Omental fat pad (tissue), 4 donors: ENCODE data around the gene POLR1E. TPM values are rescaled to one million over a fixed set of nuclear protein-coding genes. Genes with fewer than 3 reads are reported as not detected.

Experiments used
- ATAC-seq: fragments of 150-250 bp; one replicate; pipeline ENCODE4 v1.9.1; 2016; ENCODE audit warnings: mild to moderate bottlenecking, moderate library complexity; ENCODE audit not compliant: low FRiP score
- DNase-seq: peaks from one replicate; pipeline ENCODE4 v3.0.0-alpha.2; 2019; ENCODE audit warnings: low spot score
- CTCF ChIP-seq, 3 donors: fragments of 450-650 bp; IDR thresholded peaks; one replicate each; pipeline ENCODE4 v1.5.1; 2016 to 2017; ENCODE audit warnings: antibody characterized with exemption in 3 of 3, mild to moderate bottlenecking in 3 of 3, moderate library complexity in 2 of 3
- total RNA-seq, 4 donors: library from RNA; depleted of rRNA; stranded (reverse); fragments of >200 nt; gene quantifications; one replicate each; pipeline ENCODE4 v1.1.0, GENCODE V29; 2016

The POLR1E gene
- total RNA-seq: 10 to 100 TPM; 23.6 to 59.1 (median 41.6) TPM

DNA sequence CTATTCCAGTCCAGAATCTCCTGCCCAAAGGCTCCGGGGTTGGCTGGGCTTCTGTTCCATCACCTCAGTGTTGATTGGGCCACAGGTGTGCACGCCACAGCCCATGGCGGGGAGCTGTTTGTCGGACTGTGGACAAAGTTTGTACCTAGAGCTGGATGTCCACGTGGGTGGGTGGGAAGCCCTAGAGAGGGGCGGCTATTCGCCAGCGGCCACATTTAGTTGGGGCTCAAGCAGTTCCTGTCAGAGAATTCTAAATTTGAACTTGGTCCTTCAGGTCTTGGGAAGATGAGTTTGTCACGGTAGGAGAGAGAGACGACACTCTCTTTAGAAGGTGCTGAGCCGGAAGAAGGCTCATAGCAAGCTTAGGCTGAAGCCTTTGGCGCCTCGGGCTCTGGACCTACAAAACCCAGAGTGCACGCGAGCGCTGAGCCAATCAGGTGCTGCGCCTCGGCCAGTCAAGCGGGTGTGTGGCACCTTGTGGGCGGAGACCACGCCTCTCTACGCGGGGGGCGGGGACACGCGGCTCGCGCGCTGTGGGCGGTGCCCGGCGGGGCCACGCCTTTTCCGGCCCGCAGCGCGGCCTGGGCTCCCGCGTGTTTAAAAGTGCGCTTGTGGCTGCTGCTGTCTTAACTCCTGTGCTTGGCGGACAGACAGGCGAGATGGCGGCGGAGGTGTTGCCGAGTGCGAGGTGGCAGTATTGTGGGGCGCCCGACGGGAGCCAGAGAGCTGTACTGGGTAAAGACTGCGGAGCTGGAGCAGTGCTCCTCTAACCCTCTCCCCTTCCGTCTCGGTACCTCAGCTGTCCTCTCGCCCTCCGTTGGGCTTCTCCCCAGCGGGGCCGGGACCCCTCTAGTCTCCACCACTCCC, at the start of gene POLR1E:
Gene POLR1E (plus strand): TSS at position 560 of the 867 bp plus-strand sequence. CDS start 100 bp downstream, at position 660.
- ATAC-seq (peak; percentile 95), DNase-seq (peak; percentile 78)
- no peak for TF ChIP-seq CTCF (IDR thresholded peaks at IDR 0.05)

GRCh38 chr9:37436540-37436939, 49.2 kb upstream of the POLR1E start:
- ATAC-seq (no peak), DNase-seq (no peak)
- TF ChIP-seq CTCF (IDR thresholded peaks at IDR 0.05): no peak

DNA sequence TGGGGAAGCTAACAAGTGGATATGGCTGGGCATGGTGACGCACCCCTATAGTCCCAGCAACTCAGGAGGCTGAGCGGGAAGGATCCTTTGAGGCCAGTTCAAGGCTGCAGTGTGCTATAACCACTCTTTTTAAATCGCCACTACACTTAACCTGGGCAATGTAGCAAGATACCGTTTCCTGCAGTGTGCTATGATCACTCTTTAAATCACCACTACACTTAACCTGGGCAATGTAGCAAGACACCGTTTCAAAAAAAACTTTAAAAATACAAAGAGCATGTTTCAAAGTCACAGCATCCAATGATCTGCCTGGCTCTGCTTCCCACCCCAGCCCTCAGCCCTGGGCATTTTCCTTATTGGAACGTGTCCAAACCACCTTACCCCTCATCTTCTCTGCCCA, 48.7 kb upstream of the POLR1E start:
- no peak for ATAC-seq
- TF ChIP-seq CTCF (IDR thresholded peaks at IDR 0.05): no peak
- no peak for DNase-seq

- DNase-seq (no peak), ATAC-seq (no peak)
- no peak for TF ChIP-seq CTCF (IDR thresholded peaks at IDR 0.05)
Observed at GRCh38 chr9:37437621-37438020, 48.1 kb upstream of the POLR1E start.

DNA sequence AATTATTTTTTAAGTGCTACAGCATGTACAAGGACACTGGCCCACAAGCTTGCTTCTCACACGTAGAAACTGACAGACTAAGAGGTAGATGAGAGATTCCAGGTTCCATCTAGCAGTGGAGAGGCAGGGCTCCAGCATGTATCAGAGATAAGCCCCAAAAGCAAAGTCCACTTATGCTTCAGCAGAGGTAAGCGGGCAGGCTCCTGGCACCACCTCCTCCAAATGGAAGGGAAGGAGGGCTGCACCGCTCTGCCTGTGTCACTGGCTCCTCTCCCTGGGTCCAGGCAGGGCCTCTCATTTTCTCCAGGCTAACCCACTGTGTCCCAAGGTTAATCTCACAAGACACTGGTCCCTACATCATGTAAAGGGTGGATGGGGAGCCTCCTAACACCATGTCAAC, 47.4 kb upstream of the POLR1E start:
- DNase-seq (no peak), ATAC-seq (no peak)
- no peak for TF ChIP-seq CTCF (IDR thresholded peaks at IDR 0.05)

DNA sequence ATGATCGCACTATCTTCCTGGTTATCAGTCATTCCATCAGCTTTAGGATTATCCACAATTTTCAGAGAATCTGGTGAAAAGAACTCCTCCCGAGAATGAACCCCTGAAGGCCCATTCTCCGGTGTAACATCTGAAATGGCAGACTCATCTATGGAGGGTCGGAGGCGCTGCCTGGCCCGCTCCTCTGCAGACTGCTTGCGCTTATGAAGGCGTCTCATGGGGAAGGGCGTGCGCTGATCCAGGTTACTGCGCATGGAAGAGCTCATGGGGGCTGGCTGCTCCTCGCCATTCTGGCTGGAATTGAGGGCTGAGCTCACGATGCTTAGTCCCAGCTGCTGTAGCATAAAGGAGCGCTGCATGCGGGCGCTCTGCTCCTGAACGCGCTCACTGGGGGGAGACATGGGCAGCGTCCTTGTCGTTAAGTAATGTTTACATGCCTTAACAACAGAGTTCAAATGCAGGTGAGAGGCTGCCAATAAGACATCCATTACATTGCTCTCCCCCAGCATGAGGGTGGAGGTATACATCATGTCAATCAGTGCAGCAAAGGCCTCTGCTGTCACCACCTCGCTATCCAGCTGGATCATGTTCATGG, 43.9 kb upstream of the POLR1E start:
- ATAC-seq (no peak), DNase-seq (no peak)
- TF ChIP-seq CTCF (IDR thresholded peaks at IDR 0.05): no peak

GRCh38 chr9:37442556-37442955, 43.2 kb upstream of the POLR1E start:
- TF ChIP-seq CTCF (IDR thresholded peaks at IDR 0.05): no peak
- no peak for ATAC-seq

More at GRCh38 chr9:37442556-37442955, 43.2 kb upstream of the POLR1E start:
- no peak for DNase-seq
